Neural progenitor cell (in vitro differentiated cells): ENCODE data around the gene TEKTIP1. TPM values are rescaled to one million over a fixed set of nuclear protein-coding genes. Genes with fewer than 3 reads are reported as not detected.

ENCODE experiments used
- DNase-seq: peaks from one replicate; pipeline ENCODE4 v3.0.0-alpha.2; 2016; ENCODE audit warnings: low spot score
- H2AFZ ChIP-seq: fragments of 200-600 bp; sonication (generic); replicated peaks from 2 replicates; pipeline ENCODE4 v1.6.1; 2016; ENCODE audit warnings: antibody characterized with exemption
- H3F3A ChIP-seq: fragments of 200-600 bp; sonication (generic); 2 replicates; pipeline ENCODE4 v1.6.1; 2016; ENCODE audit warnings: antibody characterized with exemption, low read depth
- H3K27ac ChIP-seq: fragments of 200-600 bp; sonication (generic); 2 replicates; pipeline ENCODE4 v1.5.1; 2016; ENCODE audit warnings: mild to moderate bottlenecking
- H3K27me3 ChIP-seq: fragments of 200-600 bp; sonication (generic); 2 replicates; pipeline ENCODE4 v1.6.1; 2016; ENCODE audit warnings: mild to moderate bottlenecking, moderate library complexity
- H3K36me3 ChIP-seq: fragments of 200-600 bp; sonication (generic); 2 replicates; pipeline ENCODE4 v1.5.1; 2016
- H3K4me1 ChIP-seq: fragments of 200-600 bp; sonication (generic); 2 replicates; pipeline ENCODE4 v1.6.1; 2016; ENCODE audit warnings: mixed run types
- H3K4me2 ChIP-seq: fragments of 200-600 bp; sonication (generic); 2 replicates; pipeline ENCODE4 v1.6.1; 2016
- H3K4me3 ChIP-seq: fragments of 200-600 bp; sonication (generic); 2 replicates; pipeline ENCODE4 v1.5.1; 2016
- H3K79me2 ChIP-seq: fragments of 200-600 bp; sonication (generic); 2 replicates; pipeline ENCODE4 v1.6.1; 2016; ENCODE audit warnings: low read depth
- H3K9ac ChIP-seq: fragments of 200-600 bp; sonication (generic); 2 replicates; pipeline ENCODE4 v1.6.1; 2016
- H3K9me3 ChIP-seq: fragments of 200-600 bp; sonication (generic); 2 replicates; pipeline ENCODE4 v1.5.1; 2016; ENCODE audit warnings: low read depth
- H4K20me1 ChIP-seq: fragments of 200-600 bp; sonication (generic); 2 replicates; pipeline ENCODE4 v1.6.1; 2016; ENCODE audit warnings: low read depth
- H3K27ac Mint-ChIP-seq: 3 replicates; pipeline ENCODE4 v1.8.0; 2021; ENCODE audit warnings: mixed read lengths
- H3K27me3 Mint-ChIP-seq: 2 replicates; pipeline ENCODE4 v1.8.0; 2022; ENCODE audit warnings: low read depth, mild to moderate bottlenecking, inconsistent platforms, moderate library complexity, mixed read lengths; ENCODE audit not compliant: insufficient read depth
- H3K36me3 Mint-ChIP-seq: 3 replicates; pipeline ENCODE4 v1.8.0; 2021; ENCODE audit warnings: mixed read lengths
- H3K4me1 Mint-ChIP-seq: 3 replicates; pipeline ENCODE4 v1.8.0; 2021; ENCODE audit warnings: mixed read lengths
- H3K4me3 Mint-ChIP-seq: 3 replicates; pipeline ENCODE4 v1.8.0; 2021; ENCODE audit warnings: mild to moderate bottlenecking, moderate library complexity, mixed read lengths
- H3K9me3 Mint-ChIP-seq: 3 replicates; pipeline ENCODE4 v1.8.0; 2020; ENCODE audit warnings: mixed read lengths
- CTCF ChIP-seq: fragments of 200-600 bp; sonication (generic); IDR thresholded peaks from 2 replicates; pipeline ENCODE4 v1.5.1; 2017; ENCODE audit warnings: antibody characterized with exemption, mild to moderate bottlenecking
- EZH2 ChIP-seq: fragments of 200-600 bp; sonication (generic); IDR thresholded peaks from 2 replicates; pipeline ENCODE4 v1.6.1; 2017; ENCODE audit warnings: antibody characterized with exemption, mild to moderate bottlenecking, moderate library complexity
- EZH2phosphoT487 ChIP-seq: fragments of 200-600 bp; sonication (generic); IDR thresholded peaks from 2 replicates; pipeline ENCODE4 v1.6.1; 2017; ENCODE audit warnings: antibody characterized with exemption
- total RNA-seq: library from RNA; depleted of rRNA; stranded (reverse); fragments of >200 nt; gene quantifications from 2 replicates; pipeline ENCODE4 v1.2.3, GENCODE V29; 2015; ENCODE audit warnings: low replicate concordance

Gene TEKTIP1
- total RNA-seq, 1 donor from 2014 or later = not detected

GRCh38 chr19:3518659-3519058 is 20.3 kb upstream of the TEKTIP1 start:
- H3K4me1 ChIP-seq = peaks cover 4% of the 10 kb centered on the region
- H3K4me1 Mint-ChIP-seq = peaks cover 12% of the 10 kb centered on the region
- H3K4me3 Mint-ChIP-seq = no peak overlapping the region
- H3K27me3 ChIP-seq = no peaks in the 10 kb centered on the region
- H3K27ac Mint-ChIP-seq = no peak overlapping the region
- no peak for DNase-seq
- no peaks in the 10 kb centered on the region for H3K36me3 ChIP-seq
- peaks cover 6% of the 10 kb centered on the region for H3K36me3 Mint-ChIP-seq
- no peak overlapping the region for H2AFZ ChIP-seq
- TF ChIP-seq EZH2 (no peak), EZH2phosphoT487 (no peak), CTCF (no peak)
- no peak overlapping the region for H3K9ac ChIP-seq
- no peak overlapping the region for H3K27ac ChIP-seq
- peaks cover 77% of the 10 kb centered on the region for H3K79me2 ChIP-seq
- no peaks in the 10 kb centered on the region for H3K27me3 Mint-ChIP-seq
- no peaks in the 10 kb centered on the region for H3K9me3 ChIP-seq
- H3K4me3 ChIP-seq = no peak overlapping the region
- H3K9me3 Mint-ChIP-seq = no peaks in the 10 kb centered on the region
- no peaks in the 10 kb centered on the region for H3F3A ChIP-seq
- H3K4me2 ChIP-seq = no peak overlapping the region
- H4K20me1 ChIP-seq = peaks cover 100% of the 10 kb centered on the region

- Mint-ChIP-seq H3K9me3 (no peaks in the 10 kb centered on the region), H3K4me1 (peaks cover 11% of the 10 kb centered on the region), H3K36me3 (peaks cover 6% of the 10 kb centered on the region), H3K27ac (no peak overlapping the region), H3K4me3 (no peak overlapping the region), H3K27me3 (no peaks in the 10 kb centered on the region)
- Histone ChIP-seq H3K36me3 (no peaks in the 10 kb centered on the region), H2AFZ (no peak overlapping the region), H4K20me1 (peaks cover 100% of the 10 kb centered on the region), H3K9ac (no peak overlapping the region), H3K4me2 (no peak overlapping the region), H3F3A (no peaks in the 10 kb centered on the region), H3K27ac (no peak overlapping the region), H3K9me3 (no peaks in the 10 kb centered on the region), H3K79me2 (peaks cover 72% of the 10 kb centered on the region), H3K4me3 (no peak overlapping the region), H3K4me1 (peaks cover 4% of the 10 kb centered on the region), H3K27me3 (no peaks in the 10 kb centered on the region)
- no peak for DNase-seq
- TF ChIP-seq EZH2phosphoT487 (no peak), EZH2 (no peak), CTCF (no peak)
Measured at GRCh38 chr19:3519126-3519525, 19.8 kb upstream of the TEKTIP1 start.

GRCh38 chr19:3520166-3521103 is 18.5 kb upstream of the TEKTIP1 start:
- Mint-ChIP-seq H3K4me1 (peaks cover 6% of the 10 kb centered on the region), H3K9me3 (no peaks in the 10 kb centered on the region), H3K27me3 (no peaks in the 10 kb centered on the region), H3K4me3 (no peak overlapping the region), H3K36me3 (peaks cover 9% of the 10 kb centered on the region), H3K27ac (no peak overlapping the region)
- peaks cover 59% of the 10 kb centered on the region for H3K79me2 ChIP-seq
- H3K27ac ChIP-seq = no peak overlapping the region
- H2AFZ ChIP-seq = no peak overlapping the region
- H3K4me3 ChIP-seq = no peak overlapping the region
- H3K4me2 ChIP-seq = no peak overlapping the region
- no peaks in the 10 kb centered on the region for H3K36me3 ChIP-seq
- no peak for DNase-seq
- TF ChIP-seq EZH2phosphoT487 = no peak
- TF ChIP-seq EZH2 = no peak
- TF ChIP-seq CTCF = no peak
- no peaks in the 10 kb centered on the region for H3K27me3 ChIP-seq
- H4K20me1 ChIP-seq = peaks cover 98% of the 10 kb centered on the region
- H3K9ac ChIP-seq = no peak overlapping the region
- H3K9me3 ChIP-seq = no peaks in the 10 kb centered on the region
- H3K4me1 ChIP-seq = peaks cover 4% of the 10 kb centered on the region
- no peaks in the 10 kb centered on the region for H3F3A ChIP-seq
